HG03064 (cell line): Measurements from ENCODE around the gene SAGE1.
"Not testable (repeated sequence)": the region's sequence is repeated elsewhere in the genome, so short reads cannot be mapped to it uniquely, and the experiment has no call there.

ENCODE experiments used
- ATAC-seq: cut with Tn5 transposase; IDR thresholded peaks from one replicate; pipeline ENCODE4 v1.9.1; 2021; ENCODE audit warnings: low read depth; ENCODE audit not compliant: unreplicated experiment

Gene SAGE1

GRCh38 chrX:135893294-135893817 is at the start of gene SAGE1, which contains the start of gene CT45A10:
TSS of gene SAGE1 (plus strand) at chrX:135893716. CDS start at chrX:135896243, 2,527 bp downstream.
TSS of gene CT45A10 (minus strand) at chrX:135893444. CDS start at chrX:135885344, 8,100 bp downstream.
- ATAC-seq = no peak

GRCh38 chrX:135854438-135854837 is 39.1 kb upstream of the SAGE1 start, which contains the start of gene CT45A8:
TSS of gene CT45A8 (minus strand) at chrX:135854538. CDS start at chrX:135850783, 3,755 bp downstream.
- ATAC-seq = not testable (repeated sequence)

GRCh38 chrX:135871712-135872111 is 21.8 kb upstream of the SAGE1 start, which contains the start of gene CT45A9:
TSS of gene CT45A9 (minus strand) at chrX:135871812. CDS start at chrX:135868061, 3,751 bp downstream.
- ATAC-seq = not testable (repeated sequence)

GRCh38 chrX:135882741-135883140 is 10.8 kb upstream of the SAGE1 start:
- ATAC-seq = not testable (repeated sequence)

- ATAC-seq = not testable (repeated sequence)
Observed at GRCh38 chrX:135888230-135888629, 5.3 kb upstream of the SAGE1 start.

GRCh38 chrX:135888976-135889375 is 4.5 kb upstream of the SAGE1 start:
- not testable (repeated sequence) for ATAC-seq

GRCh38 chrX:135890087-135890585 is 3.4 kb upstream of the SAGE1 start:
- ATAC-seq = no peak

GRCh38 chrX:135892781-135893180 is 735 bp upstream of the SAGE1 start:
- no peak for ATAC-seq

- no peak for ATAC-seq
Observed at GRCh38 chrX:135910251-135910650, 16.7 kb downstream of the SAGE1 start.

GRCh38 chrX:135914404-135914803 is 20.9 kb downstream of the SAGE1 start:
- no peak for ATAC-seq

- ATAC-seq = not testable (repeated sequence)
Observed at GRCh38 chrX:135920516-135920915, 27.0 kb downstream of the SAGE1 start.

- no peak for ATAC-seq
Observed at GRCh38 chrX:135923353-135923752, 29.8 kb downstream of the SAGE1 start.

- ATAC-seq = no peak
Observed at GRCh38 chrX:135927897-135928296, 34.4 kb downstream of the SAGE1 start.

- no peak for ATAC-seq
Observed at GRCh38 chrX:135931644-135932487, 38.4 kb downstream of the SAGE1 start.

- ATAC-seq = no peak
Observed at GRCh38 chrX:135944486-135944885, 51.0 kb downstream of the SAGE1 start.

- ATAC-seq = no peak
Observed at GRCh38 chrX:135951291-135951690, 57.8 kb downstream of the SAGE1 start.
